WI38 (cell line): ENCODE data around the gene ROR2.

Experiments used
- H3K4me3 ChIP-seq: 2 replicates; pipeline ENCODE4 v1.5.1; 2011; ENCODE audit warnings: low read depth, mild to moderate bottlenecking, control low read depth, low read length
- CTCF ChIP-seq: IDR thresholded peaks from 2 replicates; pipeline ENCODE4 v1.5.1; 2012; ENCODE audit warnings: low read depth, mild to moderate bottlenecking, control low read depth, low read length

ROR2 gene

GRCh38 chr9:91963711-91964240 lies 13.7 kb upstream of the ROR2 start:
- H3K4me3 ChIP-seq = no peak overlapping the region
- no peak for TF ChIP-seq CTCF

- no peak for TF ChIP-seq CTCF
Measured at GRCh38 chr9:91960367-91960766, 10.3 kb upstream of the ROR2 start.

GRCh38 chr9:91958174-91958573 lies 8.1 kb upstream of the ROR2 start:
- no peak overlapping the region for H3K4me3 ChIP-seq
- no peak for TF ChIP-seq CTCF

More at GRCh38 chr9:91960367-91960766, 10.3 kb upstream of the ROR2 start:
- no peak overlapping the region for H3K4me3 ChIP-seq

- peak overlapping the region; percentile 44 for H3K4me3 ChIP-seq
- peak; percentile 75 for TF ChIP-seq CTCF
Measured at GRCh38 chr9:91954841-91955471, 4.9 kb upstream of the ROR2 start.

- TF ChIP-seq CTCF = no peak
- no peak overlapping the region for H3K4me3 ChIP-seq
Measured at GRCh38 chr9:91953718-91954117, 3.7 kb upstream of the ROR2 start.

GRCh38 chr9:91951944-91952520 lies 2.0 kb upstream of the ROR2 start:
- TF ChIP-seq CTCF = no peak
- H3K4me3 ChIP-seq = no peak overlapping the region

- no peak overlapping the region for H3K4me3 ChIP-seq
- no peak for TF ChIP-seq CTCF
Measured at GRCh38 chr9:91949392-91949945, 559 bp downstream of the ROR2 start.
